HG03558 (cell line): ENCODE results near the gene EFHC1.

Experiments used
- ATAC-seq: cut with Tn5 transposase; IDR thresholded peaks from one replicate; pipeline ENCODE4 v1.9.1; 2021; ENCODE audit warnings: moderate number of reproducible peaks; ENCODE audit not compliant: unreplicated experiment; ENCODE audit errors: extremely low read depth

The EFHC1 gene

GRCh38 chr6:52573295-52573694 lies 153.2 kb downstream of the EFHC1 start:
- ATAC-seq: no peak
